HCT116 (cell line): ENCODE results near the gene CBFA2T3. TPM values are rescaled to one million over a fixed set of nuclear protein-coding genes. Genes with fewer than 3 reads are reported as not detected.

ENCODE experiments used
- ATAC-seq: fragments of 200-7000 bp; cut with Tn5 transposase; 2 replicates; pipeline ENCODE4 v1.9.1; 2020; ENCODE audit warnings: mild to moderate bottlenecking, moderate library complexity
- BruUV-seq: library from RNA; stranded (reverse); fragments of 400-500 nt; replicated peaks from 2 replicates; lab custom pipeline; 2021; lab: Mats Ljungman, UMichigan
- CTCF ChIA-PET: fragments of 300-600 bp; sonication (Branson Sonifier 250); formaldehyde crosslinking; loops from one replicate; lab custom pipeline; 2021; ENCODE audit warnings: antibody characterized with exemption; lab: Charles Lee
- POLR2A ChIA-PET: fragments of 300-600, 350-600 bp; sonication (Branson Sonifier 250); formaldehyde crosslinking; loops from one replicate; lab custom pipeline; 2021; ENCODE audit warnings: antibody characterized with exemption; lab: Charles Lee
- RAD21 ChIA-PET, 2 experiments: fragments of 300-600 bp; sonication (Branson Sonifier 250); formaldehyde crosslinking; loops; one replicate each; lab custom pipeline; 2023; ENCODE audit warnings: low total read pairs in 2 of 2; ENCODE audit not compliant: uncharacterized antibody in 2 of 2, unreplicated experiment in 2 of 2, low non-redundant PET in 1 of 2; lab: Charles Lee
- DNase-seq: peaks from one replicate; pipeline ENCODE4 v3.0.0-alpha.2; 2010; ENCODE audit warnings: low read depth, low spot score
- H2AFZ ChIP-seq: fragments of 200-600 bp; shearing (Covaris generic), sonication (generic); 2 replicates; pipeline ENCODE4 v1.6.1; 2017; ENCODE audit warnings: low read depth, mixed run types, mixed read lengths, antibody characterized with exemption, low read length; ENCODE audit not compliant: poor library complexity, severe bottlenecking
- H3K27ac ChIP-seq: 2 replicates; pipeline ENCODE4 v1.5.1; 2012; ENCODE audit warnings: low read depth, low read length
- H3K27me3 ChIP-seq: fragments of 200-600 bp; sonication (generic); 2 replicates; pipeline ENCODE4 v1.6.1; 2016; ENCODE audit warnings: mixed run types, low read length, mixed read lengths; ENCODE audit not compliant: insufficient read depth
- H3K36me3 ChIP-seq, 2 experiments: fragments of 200-500 bp in 1 of 2; fragments of 200-600 bp in 1 of 2; sonication (Bioruptor generic) in 1 of 2; sonication (generic) in 1 of 2; 2 replicates each; pipeline versions ENCODE4 v1.5.1 to v1.6.1; 2014 to 2016; ENCODE audit warnings: low read length in 2 of 2, inconsistent platforms in 1 of 2, mixed read lengths in 1 of 2, mixed run types in 1 of 2; ENCODE audit not compliant: insufficient read depth in 2 of 2, control insufficient read depth in 1 of 2
- H3K4me1 ChIP-seq, 2 experiments: fragments of 200-600 bp in 1 of 2; sonication (generic) in 1 of 2; 2 replicates each; pipeline versions ENCODE4 v1.5.1 to v1.6.1; 2012 to 2017; ENCODE audit warnings: low read length in 2 of 2, inconsistent platforms in 1 of 2, mild to moderate bottlenecking in 1 of 2, mixed read lengths in 1 of 2, mixed run types in 1 of 2, moderate library complexity in 1 of 2; ENCODE audit not compliant: insufficient read depth in 2 of 2, control insufficient read depth in 1 of 2
- H3K4me2 ChIP-seq: fragments of 200-600 bp; sonication (generic); 2 replicates; pipeline ENCODE4 v1.6.1; 2017; ENCODE audit warnings: mixed run types, low read length, mixed read lengths
- H3K4me3 ChIP-seq, 2 experiments: fragments of 200-600 bp in 1 of 2; sonication (generic) in 1 of 2; replicated peaks in 1 of 2; 2 replicates each; pipeline ENCODE4 v1.5.1; 2011 to 2016; ENCODE audit warnings: low read length in 2 of 2, control low read depth in 1 of 2, low read depth in 1 of 2, mild to moderate bottlenecking in 1 of 2, mixed read lengths in 1 of 2, mixed run types in 1 of 2
- H3K79me2 ChIP-seq: fragments of 200-600 bp; sonication (generic); 2 replicates; pipeline ENCODE4 v1.6.1; 2017; ENCODE audit warnings: mild to moderate bottlenecking, mixed run types, low read length, moderate library complexity, mixed read lengths; ENCODE audit not compliant: insufficient read depth
- H3K9ac ChIP-seq: fragments of 200-600 bp; sonication (generic); 2 replicates; pipeline ENCODE4 v1.6.1; 2016; ENCODE audit warnings: low read length, mixed read lengths
- H3K9me2 ChIP-seq: fragments of 200-600 bp; sonication (generic), shearing (Covaris generic); 2 replicates; pipeline ENCODE4 v1.6.1; 2017; ENCODE audit warnings: mixed run types, mild to moderate bottlenecking, moderate library complexity; ENCODE audit not compliant: insufficient read depth
- H3K9me3 ChIP-seq, 2 experiments: fragments of 200-500 bp in 1 of 2; fragments of 200-600 bp in 1 of 2; sonication (Bioruptor generic) in 1 of 2; sonication (generic) in 1 of 2; 2 replicates each; pipeline ENCODE4 v1.6.1; 2014 to 2017; ENCODE audit warnings: low read length in 2 of 2, mixed read lengths in 2 of 2, inconsistent platforms in 1 of 2, low read depth in 1 of 2, mild to moderate bottlenecking in 1 of 2, mixed run types in 1 of 2, moderate library complexity in 1 of 2; ENCODE audit not compliant: control insufficient read depth in 1 of 2, insufficient read depth in 1 of 2
- H4K20me1 ChIP-seq: fragments of 200-600 bp; sonication (generic), shearing (Covaris generic); 2 replicates; pipeline ENCODE4 v1.6.1; 2017; ENCODE audit warnings: mixed run types, mild to moderate bottlenecking, moderate library complexity; ENCODE audit not compliant: insufficient read depth
- CBX3 ChIP-seq: IDR thresholded peaks from 2 replicates; pipeline ENCODE4 v1.6.1; 2012; ENCODE audit warnings: low read depth
- EGR1 ChIP-seq: IDR thresholded peaks from 2 replicates; pipeline ENCODE4 v1.6.1; 2012; ENCODE audit warnings: low read depth
- ELF1 ChIP-seq: IDR thresholded peaks from 2 replicates; pipeline ENCODE4 v1.6.1; 2012; ENCODE audit warnings: low read depth, borderline replicate concordance
- EZH2 ChIP-seq: fragments of 200-600 bp; sonication (generic); IDR thresholded peaks from 2 replicates; pipeline ENCODE4 v1.6.1; 2017; ENCODE audit warnings: antibody characterized with exemption, mixed run types
- FOSL1 ChIP-seq: IDR thresholded peaks from 2 replicates; pipeline ENCODE4 v1.6.1; 2012; ENCODE audit warnings: low read depth
- POLR2A ChIP-seq: IDR thresholded peaks from 2 replicates; pipeline ENCODE4 v1.7.0; 2011; ENCODE audit warnings: borderline replicate concordance; ENCODE audit not compliant: insufficient read depth, insufficient read length; ENCODE audit errors: extremely low read depth
- SIN3A ChIP-seq: IDR thresholded peaks from 2 replicates; pipeline ENCODE4 v1.6.1; 2012; ENCODE audit warnings: low read depth
- SP1 ChIP-seq: IDR thresholded peaks from 2 replicates; pipeline ENCODE4 v1.6.1; 2012; ENCODE audit warnings: low read depth
- SRF ChIP-seq: IDR thresholded peaks from 2 replicates; pipeline ENCODE4 v1.6.1; 2012; ENCODE audit warnings: low read depth
- TCF7L2 ChIP-seq: IDR thresholded peaks from 2 replicates; pipeline ENCODE4 v1.7.0; 2011; ENCODE audit warnings: borderline replicate concordance, inconsistent platforms; ENCODE audit not compliant: insufficient read depth, insufficient read length; ENCODE audit errors: extremely low read depth
- YY1 ChIP-seq: IDR thresholded peaks from 2 replicates; pipeline ENCODE4 v1.6.1; 2011; ENCODE audit warnings: low read length, low read depth, moderate library complexity, mild to moderate bottlenecking; ENCODE audit not compliant: insufficient replicate concordance; ENCODE audit errors: extremely low read depth
- ZFX ChIP-seq: fragments of 450-650 bp; IDR thresholded peaks from 2 replicates; pipeline ENCODE4 v1.6.1; 2017
- ZNF274 ChIP-seq: fragments of 200-500 bp; sonication (Bioruptor generic); IDR thresholded peaks from 2 replicates; pipeline ENCODE4 v1.6.1; 2014; ENCODE audit warnings: mild to moderate bottlenecking, low read depth, low read length, inconsistent platforms
- intact Hi-C: fragments of 100-400 bp; cut with micrococcal nuclease; formaldehyde crosslinking; loops from 2 replicates; pipeline ENCODE4 v1.10.0; 2022
- total RNA-seq: library from RNA; stranded (reverse); gene quantifications from one replicate; pipeline ENCODE4 v1.2.1, GENCODE V29; 2021; ENCODE audit not compliant: unreplicated experiment
- TF ChIP-seq, protein P1 (sequence below): IDR thresholded peaks from 2 replicates; pipeline ENCODE4 v1.6.1; 2011; ENCODE audit warnings: mild to moderate bottlenecking, low read length, moderate library complexity; ENCODE audit not compliant: insufficient replicate concordance; ENCODE audit errors: extremely low read depth
- TF ChIP-seq, protein P2 (sequence below): IDR thresholded peaks from 2 replicates; pipeline ENCODE4 v1.6.1; 2012
- TF ChIP-seq, protein P3 (sequence below): IDR thresholded peaks from 2 replicates; pipeline ENCODE4 v1.6.1; 2012; ENCODE audit warnings: low read depth

Gene CBFA2T3
- total RNA-seq, 1 experiment from 2014 or later, result 19.1 TPM

DNA sequence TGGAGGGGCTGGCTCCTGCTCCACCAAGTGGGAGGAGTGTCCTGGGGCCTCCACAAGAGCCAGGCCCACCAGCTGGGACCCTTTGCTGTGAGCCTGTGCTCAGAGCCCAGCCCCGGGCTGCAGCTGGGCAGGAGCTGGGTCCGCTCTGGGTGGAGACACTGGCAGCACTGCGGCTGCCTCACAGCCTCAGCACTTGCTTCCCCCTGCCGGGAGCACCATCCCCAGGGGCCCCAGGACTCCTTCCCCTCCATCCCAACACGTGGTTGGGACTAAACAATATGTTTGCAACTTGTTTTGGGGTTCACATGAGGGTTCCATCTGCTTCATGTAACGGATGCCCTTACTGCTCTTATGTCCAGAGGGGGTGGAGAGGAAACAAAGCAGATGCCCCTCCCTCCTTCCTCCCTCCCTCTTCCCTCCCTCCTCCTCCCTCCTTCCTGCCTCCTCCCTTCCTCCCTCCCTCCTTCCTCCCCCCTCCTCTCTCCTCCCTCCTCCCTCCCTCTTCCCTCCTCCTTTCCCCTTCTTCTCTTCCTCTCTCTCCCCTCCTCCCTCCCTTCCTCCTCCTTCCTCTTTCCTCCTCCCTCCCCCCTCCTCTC is 16.3 kb upstream of the CBFA2T3 start:
- H3K4me3 ChIP-seq, result no peak overlapping the region
- BruUV-seq, result no TSS peak
- no peaks in the 10 kb centered on the region for H4K20me1 ChIP-seq
- no peak overlapping the region for H3K4me2 ChIP-seq
- intact Hi-C loops, result no loop called here
- peaks cover 0 to 8% of the 10 kb centered on the region in 2 experiments; a peak in 2 of 4 replicates for H3K4me1 ChIP-seq
- no peaks in the 10 kb centered on the region for H3K27me3 ChIP-seq
- DNase-seq (no peak), ATAC-seq (peak; percentile 44)
- H3K9ac ChIP-seq, result no peak overlapping the region
- ChIA-PET CTCF (no interaction called here), RAD21 (no interaction called here), POLR2A (no interaction called here)
- H3K9me2 ChIP-seq, result no peaks in the 10 kb centered on the region
- H3K36me3 ChIP-seq, result no peaks in the 10 kb centered on the region
- no peak overlapping the region for H3K27ac ChIP-seq
- no peak overlapping the region for H2AFZ ChIP-seq
- H3K79me2 ChIP-seq, result no peaks in the 10 kb centered on the region
- TF ChIP-seq SIN3A (no peak), YY1 (no peak), ZNF274 (no peak), CBX3 (no peak), SP1 (no peak), ZFX (no peak), EGR1 (no peak), POLR2A (no peak), SRF (no peak), TCF7L2 (no peak), FOSL1 (no peak), ELF1 (no peak), EZH2 (no peak)
- TF ChIP-seq, protein P1, sequence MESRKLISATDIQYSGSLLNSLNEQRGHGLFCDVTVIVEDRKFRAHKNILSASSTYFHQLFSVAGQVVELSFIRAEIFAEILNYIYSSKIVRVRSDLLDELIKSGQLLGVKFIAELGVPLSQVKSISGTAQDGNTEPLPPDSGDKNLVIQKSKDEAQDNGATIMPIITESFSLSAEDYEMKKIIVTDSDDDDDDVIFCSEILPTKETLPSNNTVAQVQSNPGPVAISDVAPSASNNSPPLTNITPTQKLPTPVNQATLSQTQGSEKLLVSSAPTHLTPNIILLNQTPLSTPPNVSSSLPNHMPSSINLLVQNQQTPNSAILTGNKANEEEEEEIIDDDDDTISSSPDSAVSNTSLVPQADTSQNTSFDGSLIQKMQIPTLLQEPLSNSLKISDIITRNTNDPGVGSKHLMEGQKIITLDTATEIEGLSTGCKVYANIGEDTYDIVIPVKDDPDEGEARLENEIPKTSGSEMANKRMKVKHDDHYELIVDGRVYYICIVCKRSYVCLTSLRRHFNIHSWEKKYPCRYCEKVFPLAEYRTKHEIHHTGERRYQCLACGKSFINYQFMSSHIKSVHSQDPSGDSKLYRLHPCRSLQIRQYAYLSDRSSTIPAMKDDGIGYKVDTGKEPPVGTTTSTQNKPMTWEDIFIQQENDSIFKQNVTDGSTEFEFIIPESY, result no peak
- TF ChIP-seq, protein P2, sequence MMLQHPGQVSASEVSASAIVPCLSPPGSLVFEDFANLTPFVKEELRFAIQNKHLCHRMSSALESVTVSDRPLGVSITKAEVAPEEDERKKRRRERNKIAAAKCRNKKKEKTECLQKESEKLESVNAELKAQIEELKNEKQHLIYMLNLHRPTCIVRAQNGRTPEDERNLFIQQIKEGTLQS, result no peak
- TF ChIP-seq, protein P3, sequence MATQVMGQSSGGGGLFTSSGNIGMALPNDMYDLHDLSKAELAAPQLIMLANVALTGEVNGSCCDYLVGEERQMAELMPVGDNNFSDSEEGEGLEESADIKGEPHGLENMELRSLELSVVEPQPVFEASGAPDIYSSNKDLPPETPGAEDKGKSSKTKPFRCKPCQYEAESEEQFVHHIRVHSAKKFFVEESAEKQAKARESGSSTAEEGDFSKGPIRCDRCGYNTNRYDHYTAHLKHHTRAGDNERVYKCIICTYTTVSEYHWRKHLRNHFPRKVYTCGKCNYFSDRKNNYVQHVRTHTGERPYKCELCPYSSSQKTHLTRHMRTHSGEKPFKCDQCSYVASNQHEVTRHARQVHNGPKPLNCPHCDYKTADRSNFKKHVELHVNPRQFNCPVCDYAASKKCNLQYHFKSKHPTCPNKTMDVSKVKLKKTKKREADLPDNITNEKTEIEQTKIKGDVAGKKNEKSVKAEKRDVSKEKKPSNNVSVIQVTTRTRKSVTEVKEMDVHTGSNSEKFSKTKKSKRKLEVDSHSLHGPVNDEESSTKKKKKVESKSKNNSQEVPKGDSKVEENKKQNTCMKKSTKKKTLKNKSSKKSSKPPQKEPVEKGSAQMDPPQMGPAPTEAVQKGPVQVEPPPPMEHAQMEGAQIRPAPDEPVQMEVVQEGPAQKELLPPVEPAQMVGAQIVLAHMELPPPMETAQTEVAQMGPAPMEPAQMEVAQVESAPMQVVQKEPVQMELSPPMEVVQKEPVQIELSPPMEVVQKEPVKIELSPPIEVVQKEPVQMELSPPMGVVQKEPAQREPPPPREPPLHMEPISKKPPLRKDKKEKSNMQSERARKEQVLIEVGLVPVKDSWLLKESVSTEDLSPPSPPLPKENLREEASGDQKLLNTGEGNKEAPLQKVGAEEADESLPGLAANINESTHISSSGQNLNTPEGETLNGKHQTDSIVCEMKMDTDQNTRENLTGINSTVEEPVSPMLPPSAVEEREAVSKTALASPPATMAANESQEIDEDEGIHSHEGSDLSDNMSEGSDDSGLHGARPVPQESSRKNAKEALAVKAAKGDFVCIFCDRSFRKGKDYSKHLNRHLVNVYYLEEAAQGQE, result no peak
- peaks cover 9 to 16% of the 10 kb centered on the region in 2 experiments; a peak in 2 of 4 replicates for H3K9me3 ChIP-seq
